Thyroid gland (tissue), 4 donors: ENCODE data around the gene RPH3AL. TPM values are rescaled to one million over a fixed set of nuclear protein-coding genes. Genes with fewer than 3 reads are reported as not detected.

Source experiments
- DNase-seq, 2 donors: peaks; one replicate each; pipeline ENCODE4 v3.0.0-alpha.2; 2019
- H3K27ac ChIP-seq, 3 donors: fragments of 200-600 bp; sonication (generic); 1 replicate in 2 of 3; 2 replicates in 1 of 3; pipeline ENCODE4 v1.5.1; 2016 to 2019; ENCODE audit warnings: mild to moderate bottlenecking in 1 of 3, moderate library complexity in 1 of 3
- H3K27me3 ChIP-seq: fragments of 200-600 bp; sonication (generic); one replicate; pipeline ENCODE4 v1.5.1; 2019
- H3K36me3 ChIP-seq, 2 donors: fragments of 200-600 bp; sonication (generic); one replicate each; pipeline ENCODE4 v1.5.1; 2016 to 2019
- H3K4me1 ChIP-seq, 2 donors: fragments of 200-600 bp; sonication (generic); one replicate each; pipeline ENCODE4 v1.5.1; 2017 to 2019
- H3K4me3 ChIP-seq, 3 donors: fragments of 200-600 bp; sonication (generic); replicated peaks in 1 of 3; 1 replicate in 2 of 3; 2 replicates in 1 of 3; pipeline ENCODE4 v1.5.1; 2016; ENCODE audit warnings: mild to moderate bottlenecking in 1 of 3
- H3K9me3 ChIP-seq: fragments of 200-600 bp; sonication (generic); one replicate; pipeline ENCODE4 v1.5.1; 2017
- POLR2A ChIP-seq, 2 donors: fragments of 450-650 bp; IDR thresholded peaks; one replicate each; pipeline ENCODE4 v1.6.1; 2017; ENCODE audit warnings: antibody characterized with exemption in 2 of 2, mild to moderate bottlenecking in 2 of 2, moderate library complexity in 1 of 2
- WGBS, 2 donors: methylation state at CpG; one replicate each; pipeline ENCODE4 v1.1.5; 2017; 5-methylcytosine and 5-hydroxymethylcytosine counted together
- intact Hi-C: fragments of 100-400 bp; cut with DNase I; formaldehyde crosslinking; loops from one replicate; pipeline ENCODE4 v1.15.1; 2023
- total RNA-seq, 4 donors: library from RNA; depleted of rRNA; stranded (reverse); fragments of >200 nt; gene quantifications; one replicate each; pipeline ENCODE4 v1.2.3, GENCODE V29; 2016
- TF ChIP-seq, protein P1 (sequence below), 6 experiments: fragments of 200-600 bp in 3 of 6; fragments of 450-650 bp in 3 of 6; sonication (generic) in 3 of 6; IDR thresholded peaks; one replicate each; pipeline ENCODE4 v1.5.1; 2016 to 2019; ENCODE audit warnings: antibody characterized with exemption in 6 of 6, mild to moderate bottlenecking in 2 of 6, inconsistent platforms in 1 of 6, moderate library complexity in 1 of 6

RPH3AL gene
- total RNA-seq, 4 donors from 2014 or later = 19.1 to 47.7 (median 42.5) TPM

- peak in 1 of 2 donors; percentile 0 for DNase-seq
- H3K27ac ChIP-seq = no peak overlapping the region
- no peak overlapping the region for H3K4me3 ChIP-seq
- TF ChIP-seq, protein P1, sequence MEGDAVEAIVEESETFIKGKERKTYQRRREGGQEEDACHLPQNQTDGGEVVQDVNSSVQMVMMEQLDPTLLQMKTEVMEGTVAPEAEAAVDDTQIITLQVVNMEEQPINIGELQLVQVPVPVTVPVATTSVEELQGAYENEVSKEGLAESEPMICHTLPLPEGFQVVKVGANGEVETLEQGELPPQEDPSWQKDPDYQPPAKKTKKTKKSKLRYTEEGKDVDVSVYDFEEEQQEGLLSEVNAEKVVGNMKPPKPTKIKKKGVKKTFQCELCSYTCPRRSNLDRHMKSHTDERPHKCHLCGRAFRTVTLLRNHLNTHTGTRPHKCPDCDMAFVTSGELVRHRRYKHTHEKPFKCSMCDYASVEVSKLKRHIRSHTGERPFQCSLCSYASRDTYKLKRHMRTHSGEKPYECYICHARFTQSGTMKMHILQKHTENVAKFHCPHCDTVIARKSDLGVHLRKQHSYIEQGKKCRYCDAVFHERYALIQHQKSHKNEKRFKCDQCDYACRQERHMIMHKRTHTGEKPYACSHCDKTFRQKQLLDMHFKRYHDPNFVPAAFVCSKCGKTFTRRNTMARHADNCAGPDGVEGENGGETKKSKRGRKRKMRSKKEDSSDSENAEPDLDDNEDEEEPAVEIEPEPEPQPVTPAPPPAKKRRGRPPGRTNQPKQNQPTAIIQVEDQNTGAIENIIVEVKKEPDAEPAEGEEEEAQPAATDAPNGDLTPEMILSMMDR (IDR thresholded peaks at IDR 0.05) = no peak
- TF ChIP-seq POLR2A (IDR thresholded peaks at IDR 0.05) = no peak
- H3K9me3 ChIP-seq = no peaks in the 10 kb centered on the region
- 94% methylated on average over 12 of the region's 12 CpGs for WGBS, 2 donors
- intact Hi-C loops = no loop called here
- H3K27me3 ChIP-seq = no peaks in the 10 kb centered on the region
- peaks cover 0 to 8% of the 10 kb centered on the region in 2 donors for H3K4me1 ChIP-seq
- H3K36me3 ChIP-seq = no peaks in the 10 kb centered on the region
These were observed 101.1 kb downstream of the RPH3AL start for GRCh38 chr17:251531-251930.

DNA sequence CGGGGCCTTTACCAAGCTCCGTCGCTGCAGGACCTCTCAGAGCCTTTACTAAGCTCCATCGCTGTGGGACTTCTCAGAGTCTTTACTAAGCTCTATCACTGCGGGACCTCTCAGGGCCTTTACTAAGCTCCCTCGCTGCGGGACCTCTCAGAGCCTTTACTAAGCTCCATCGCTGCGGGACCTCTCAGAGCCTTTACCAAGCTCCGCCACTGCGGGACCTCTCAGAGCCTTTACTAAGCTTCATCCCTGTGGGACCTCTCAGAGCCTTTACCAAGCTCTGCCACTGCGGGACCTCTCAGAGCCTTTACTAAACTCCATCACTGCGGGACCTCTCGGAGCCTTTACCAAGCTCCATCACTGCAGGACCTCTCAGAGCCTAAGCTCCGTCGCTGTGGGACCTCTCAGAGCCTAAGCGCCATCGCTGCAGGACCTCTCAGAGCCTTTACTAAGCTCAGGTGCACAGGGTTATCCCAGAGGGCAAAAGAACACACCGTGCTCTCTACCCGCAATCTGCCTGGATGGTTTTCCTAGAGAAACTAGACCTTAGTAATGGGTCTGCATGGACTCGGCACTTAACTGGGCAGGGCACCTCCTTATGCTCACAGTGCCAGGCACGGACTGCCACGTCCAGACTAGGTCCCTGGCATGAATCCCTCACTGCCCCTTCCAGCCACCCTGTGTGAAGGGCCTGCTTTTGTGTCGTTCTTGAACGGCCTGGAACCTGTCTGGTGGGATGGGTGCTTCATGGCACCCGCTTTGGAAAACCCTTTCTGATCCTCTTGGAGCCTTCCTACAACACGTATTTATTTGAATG, 101.9 kb downstream of the RPH3AL start:
- 93 to 94% methylated on average over 26 to 27 of the region's 27 CpGs for WGBS, 2 donors
- no peak for DNase-seq

GRCh38 chr17:249236-249993, 103.2 kb downstream of the RPH3AL start:
- intact Hi-C loops = no loop called here
- no peak overlapping the region for H3K4me3 ChIP-seq
- H3K4me1 ChIP-seq = peaks cover 0 to 8% of the 10 kb centered on the region in 2 donors
- no peaks in the 10 kb centered on the region for H3K9me3 ChIP-seq
- H3K27ac ChIP-seq = no peak overlapping the region
- peaks cover 0 to 7% of the 10 kb centered on the region in 2 donors for H3K36me3 ChIP-seq
- 90% methylated on average over 24 of the region's 24 CpGs for WGBS, 2 donors
- no peak for TF ChIP-seq POLR2A (IDR thresholded peaks at IDR 0.05)
- TF ChIP-seq, protein P1 (IDR thresholded peaks at IDR 0.05) = no peak
- no peak for DNase-seq
- H3K27me3 ChIP-seq = no peaks in the 10 kb centered on the region

More for the DNA sequence above, 101.9 kb downstream of the RPH3AL start:
- Histone ChIP-seq H3K27me3 (no peaks in the 10 kb centered on the region), H3K4me1 (peaks cover 0 to 8% of the 10 kb centered on the region in 2 donors), H3K27ac (no peak overlapping the region), H3K9me3 (no peaks in the 10 kb centered on the region), H3K4me3 (no peak overlapping the region), H3K36me3 (peaks cover 0 to 1% of the 10 kb centered on the region in 2 donors)
- TF ChIP-seq POLR2A (IDR thresholded peaks at IDR 0.05) = no peak
- TF ChIP-seq, protein P1 (IDR thresholded peaks at IDR 0.05) = no peak
- intact Hi-C loops = no loop called here

- intact Hi-C loops = no loop called here
- Histone ChIP-seq H3K4me3 (no peak overlapping the region), H3K4me1 (peaks cover 0 to 8% of the 10 kb centered on the region in 2 donors), H3K36me3 (peaks cover 0 to 7% of the 10 kb centered on the region in 2 donors), H3K27ac (no peak overlapping the region), H3K9me3 (no peaks in the 10 kb centered on the region), H3K27me3 (no peaks in the 10 kb centered on the region)
- no peak for TF ChIP-seq POLR2A (IDR thresholded peaks at IDR 0.05)
- TF ChIP-seq, protein P1 (IDR thresholded peaks at IDR 0.05) = no peak
- DNase-seq = no peak
- 87% methylated on average over 8 to 9 of the region's 9 CpGs for WGBS, 2 donors
These were observed 104.0 kb downstream of the RPH3AL start for GRCh38 chr17:248337-249235.
